MG63 (cell line): ENCODE measurements around the gene BRINP3. TPM values are rescaled to one million over a fixed set of nuclear protein-coding genes. Genes with fewer than 3 reads are reported as not detected.

Source experiments
- DNase-seq: peaks from one replicate; pipeline ENCODE4 v3.0.0-alpha.2; 2020
- H3K27me3 ChIP-seq: fragments of 250-450 bp; sonication (Bioruptor Pico); 2 replicates; pipeline ENCODE4 v1.5.1; 2020; ENCODE audit warnings: mild to moderate bottlenecking, moderate library complexity
- H3K36me3 ChIP-seq: fragments of 250-450 bp; sonication (Bioruptor Pico); 2 replicates; pipeline ENCODE4 v1.5.1; 2020; ENCODE audit warnings: mild to moderate bottlenecking, moderate library complexity
- H3K4me3 ChIP-seq: fragments of 250-450 bp; sonication (Bioruptor Pico); 2 replicates; pipeline ENCODE4 v1.5.1; 2020; ENCODE audit warnings: mild to moderate bottlenecking, moderate library complexity
- H3K9me3 ChIP-seq: fragments of 250-450 bp; sonication (Bioruptor Pico); 2 replicates; pipeline ENCODE4 v1.5.1; 2020; ENCODE audit warnings: mild to moderate bottlenecking, moderate library complexity
- total RNA-seq: library from RNA; depleted of rRNA; stranded (reverse); fragments of >200 nt; shearing (Covaris generic); gene quantifications from 2 replicates; pipeline ENCODE4 v1.2.3, GENCODE V29; 2014; ENCODE audit warnings: low replicate concordance

The BRINP3 gene
- total RNA-seq, 1 experiment from 2014 or later, result not detected

GRCh38 chr1:190277107-190277506 lies 200.6 kb downstream of the BRINP3 start:
- no peak for DNase-seq
- Histone ChIP-seq H3K9me3 (no peaks in the 10 kb centered on the region), H3K27me3 (no peaks in the 10 kb centered on the region), H3K36me3 (no peaks in the 10 kb centered on the region), H3K4me3 (no peak overlapping the region)

DNA sequence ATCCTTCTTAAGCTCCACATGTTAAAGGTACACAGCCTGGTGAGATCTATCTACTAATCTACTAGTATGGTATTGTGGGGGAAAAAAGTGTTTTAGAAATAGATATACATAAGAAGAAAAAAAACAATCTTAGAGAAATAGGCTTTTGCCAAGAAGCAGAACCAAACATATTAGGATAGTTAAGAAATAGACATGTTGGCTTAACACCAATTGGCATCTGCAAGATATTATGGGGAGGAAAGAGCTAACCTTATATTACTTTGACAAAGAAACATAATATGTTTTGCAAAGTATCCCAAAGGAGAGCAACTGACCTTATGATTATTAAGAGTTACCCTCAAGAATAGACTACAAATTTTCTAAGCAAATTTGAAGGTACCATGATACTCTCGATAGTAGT lies 202.9 kb downstream of the BRINP3 start:
- H3K27me3 ChIP-seq, result no peaks in the 10 kb centered on the region
- DNase-seq, result no peak
- H3K9me3 ChIP-seq, result no peaks in the 10 kb centered on the region
- no peaks in the 10 kb centered on the region for H3K36me3 ChIP-seq
- no peak overlapping the region for H3K4me3 ChIP-seq

DNA sequence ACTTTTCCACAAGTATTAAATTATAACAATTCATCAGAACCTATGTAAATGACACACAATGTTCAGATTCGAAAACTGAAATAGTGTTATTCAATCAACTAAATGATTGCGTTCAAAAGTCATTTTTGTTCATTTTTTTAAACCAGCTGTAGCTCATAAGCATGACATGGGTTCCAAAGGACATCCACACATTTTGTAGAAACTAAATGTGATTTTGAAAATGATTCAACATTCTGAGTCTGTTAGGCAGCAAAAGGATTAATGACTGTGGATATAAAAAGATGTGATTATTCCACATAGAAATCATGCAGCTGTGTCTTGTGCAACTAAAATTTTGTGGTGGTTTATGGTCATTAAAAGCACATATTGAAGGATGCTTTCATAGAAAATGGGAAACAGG lies 204.5 kb downstream of the BRINP3 start:
- Histone ChIP-seq H3K27me3 (no peaks in the 10 kb centered on the region), H3K36me3 (no peaks in the 10 kb centered on the region), H3K9me3 (no peaks in the 10 kb centered on the region), H3K4me3 (no peak overlapping the region)
- no peak for DNase-seq

DNA sequence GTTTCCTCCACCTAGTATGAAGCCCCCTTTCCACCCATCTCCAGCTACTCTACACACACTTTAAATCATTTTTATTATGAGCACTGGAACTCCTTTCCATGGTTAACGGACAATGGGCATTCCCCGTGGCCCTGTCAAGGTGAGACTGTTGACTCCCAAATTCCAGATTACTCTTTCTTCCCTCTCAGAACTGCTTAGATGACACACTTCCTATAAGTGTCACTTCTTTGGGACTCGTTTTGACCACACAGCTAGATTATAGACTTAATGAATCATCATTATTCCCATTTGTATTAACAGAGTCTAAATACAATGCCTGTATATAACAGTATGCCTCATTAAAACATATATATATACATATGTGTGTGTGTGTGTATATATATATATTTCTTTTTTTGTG lies 215.1 kb downstream of the BRINP3 start:
- no peak overlapping the region for H3K4me3 ChIP-seq
- no peak for DNase-seq
- no peaks in the 10 kb centered on the region for H3K27me3 ChIP-seq
- H3K9me3 ChIP-seq, result no peaks in the 10 kb centered on the region
- H3K36me3 ChIP-seq, result no peaks in the 10 kb centered on the region

GRCh38 chr1:190259424-190259823 lies 218.2 kb downstream of the BRINP3 start:
- Histone ChIP-seq H3K9me3 (no peaks in the 10 kb centered on the region), H3K27me3 (no peaks in the 10 kb centered on the region), H3K36me3 (no peaks in the 10 kb centered on the region), H3K4me3 (no peak overlapping the region)
- DNase-seq, result no peak

GRCh38 chr1:190258003-190258402 lies 219.7 kb downstream of the BRINP3 start:
- no peaks in the 10 kb centered on the region for H3K36me3 ChIP-seq

DNA sequence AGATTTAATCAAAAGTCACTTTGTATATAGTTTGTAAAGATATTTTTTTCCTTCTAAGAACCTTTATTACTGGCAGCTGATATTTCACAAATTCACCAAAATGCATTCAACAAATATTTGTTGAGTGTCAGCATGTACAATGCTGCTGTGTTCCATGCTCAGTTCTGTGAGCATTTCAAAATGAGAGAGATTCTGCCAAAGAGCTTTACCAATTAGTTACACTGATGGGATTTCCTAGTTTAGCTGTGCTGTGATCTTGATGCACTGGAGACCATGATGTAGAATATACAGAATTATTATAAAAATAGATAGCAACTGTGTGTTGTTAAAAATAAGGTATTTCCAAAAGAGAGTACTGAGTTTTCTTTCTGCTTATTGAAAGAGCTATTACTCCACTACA lies 225.6 kb downstream of the BRINP3 start:
- H3K9me3 ChIP-seq, result peaks cover 6% of the 10 kb centered on the region; the same call in 1 of the 2 replicates
- no peaks in the 10 kb centered on the region for H3K27me3 ChIP-seq
- H3K36me3 ChIP-seq, result no peaks in the 10 kb centered on the region
- H3K4me3 ChIP-seq, result no peak overlapping the region
- no peak for DNase-seq

More at GRCh38 chr1:190258003-190258402, 219.7 kb downstream of the BRINP3 start:
- H3K27me3 ChIP-seq, result no peaks in the 10 kb centered on the region
- no peak for DNase-seq
- no peak overlapping the region for H3K4me3 ChIP-seq
- H3K9me3 ChIP-seq, result no peaks in the 10 kb centered on the region

DNA sequence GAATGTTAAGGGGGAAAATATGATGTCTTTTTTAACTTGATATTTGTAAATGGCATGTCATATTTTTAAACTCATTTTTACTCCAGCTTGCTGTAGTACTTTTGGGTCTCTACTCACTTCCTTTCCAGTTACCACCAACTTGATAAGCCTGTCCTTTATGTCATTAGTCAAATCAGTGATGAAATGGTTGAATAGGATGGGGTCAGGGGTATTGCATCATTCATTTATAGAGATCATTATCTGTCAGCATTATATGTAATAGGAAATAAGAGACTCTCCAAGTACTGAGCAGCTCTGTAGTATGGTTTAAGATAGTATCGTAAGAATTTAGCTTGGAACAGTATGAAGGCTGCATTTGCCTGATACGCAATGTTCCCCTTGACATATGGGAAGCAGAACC lies 227.3 kb downstream of the BRINP3 start:
- Histone ChIP-seq H3K36me3 (no peaks in the 10 kb centered on the region), H3K4me3 (no peak overlapping the region), H3K9me3 (peaks cover 6% of the 10 kb centered on the region; the same call in 1 of the 2 replicates), H3K27me3 (no peaks in the 10 kb centered on the region)
- DNase-seq, result no peak

DNA sequence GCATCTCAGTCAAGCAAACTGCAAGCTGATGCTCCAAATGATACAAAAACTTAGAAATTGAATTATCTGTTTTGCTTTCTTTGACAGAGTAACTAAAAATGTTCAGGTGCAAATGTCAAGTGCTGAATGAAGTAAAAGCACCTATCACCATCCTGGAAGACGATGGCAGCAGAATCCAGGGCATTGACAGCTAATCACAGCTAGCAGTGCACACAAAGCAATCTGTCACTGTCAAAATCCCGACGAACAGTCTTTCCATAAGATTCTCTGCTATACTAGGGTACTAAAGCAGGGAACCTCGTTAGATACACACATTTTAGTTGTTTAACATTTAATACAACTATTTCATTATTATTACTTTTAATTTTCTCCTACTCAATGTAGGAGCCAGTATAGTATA lies 233.3 kb downstream of the BRINP3 start:
- no peaks in the 10 kb centered on the region for H3K36me3 ChIP-seq
- no peak for DNase-seq
- no peaks in the 10 kb centered on the region for H3K27me3 ChIP-seq
- H3K4me3 ChIP-seq, result no peak overlapping the region
- no peaks in the 10 kb centered on the region for H3K9me3 ChIP-seq

- no peaks in the 10 kb centered on the region for H3K27me3 ChIP-seq
- H3K9me3 ChIP-seq, result no peaks in the 10 kb centered on the region
- H3K36me3 ChIP-seq, result no peaks in the 10 kb centered on the region
- no peak for DNase-seq
- H3K4me3 ChIP-seq, result no peak overlapping the region
Observed at GRCh38 chr1:190243056-190243455, 234.6 kb downstream of the BRINP3 start.

DNA sequence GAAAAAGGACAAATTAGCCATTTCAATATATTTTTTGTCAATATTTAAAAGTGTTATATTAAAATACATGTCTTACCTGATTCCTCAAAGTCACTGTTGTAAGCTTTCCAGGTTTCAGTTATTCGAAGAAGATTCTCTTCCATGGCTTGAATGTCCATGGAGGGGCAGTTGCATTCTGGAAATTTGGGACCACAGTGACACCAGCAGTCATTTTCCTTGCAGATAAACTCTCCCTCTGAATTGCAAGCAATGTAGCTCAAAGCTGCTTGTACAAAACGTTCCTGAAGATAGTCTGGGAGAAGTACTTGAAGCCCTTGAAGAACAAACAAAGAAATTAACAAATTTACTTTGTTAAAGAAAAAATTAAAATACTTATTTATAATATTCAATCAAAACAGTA lies 251.7 kb downstream of the BRINP3 start:
- Histone ChIP-seq H3K27me3 (no peaks in the 10 kb centered on the region), H3K9me3 (no peaks in the 10 kb centered on the region), H3K4me3 (no peak overlapping the region), H3K36me3 (no peaks in the 10 kb centered on the region)
- DNase-seq, result no peak

- no peaks in the 10 kb centered on the region for H3K27me3 ChIP-seq
- no peaks in the 10 kb centered on the region for H3K36me3 ChIP-seq
- H3K4me3 ChIP-seq, result no peak overlapping the region
- H3K9me3 ChIP-seq, result no peaks in the 10 kb centered on the region
- DNase-seq, result no peak
Observed at GRCh38 chr1:190212450-190212849, 265.2 kb downstream of the BRINP3 start.

DNA sequence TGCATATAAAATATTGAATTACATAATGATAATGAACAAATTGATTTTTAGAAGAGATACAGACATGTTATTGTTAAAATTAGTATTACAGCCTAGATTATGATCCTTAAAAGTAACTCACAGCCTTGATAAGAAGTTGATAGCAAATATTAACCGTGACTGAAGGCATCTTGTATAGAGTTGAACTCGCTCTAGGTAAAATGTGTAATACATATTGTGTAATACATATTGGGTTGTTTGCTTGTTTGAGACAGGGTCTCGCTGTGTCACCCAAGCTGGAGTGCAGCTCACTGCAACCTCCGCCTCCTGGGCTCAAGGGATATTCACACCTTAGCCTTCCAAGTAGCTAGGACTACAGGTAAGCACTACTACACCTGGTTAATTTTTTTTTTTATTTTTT lies 269.9 kb downstream of the BRINP3 start:
- H3K9me3 ChIP-seq, result no peaks in the 10 kb centered on the region
- H3K4me3 ChIP-seq, result no peak overlapping the region
- no peaks in the 10 kb centered on the region for H3K36me3 ChIP-seq
- no peak for DNase-seq
- H3K27me3 ChIP-seq, result no peaks in the 10 kb centered on the region

- no peak overlapping the region for H3K4me3 ChIP-seq
- no peak for DNase-seq
- H3K9me3 ChIP-seq, result peaks cover 11% of the 10 kb centered on the region
- no peaks in the 10 kb centered on the region for H3K36me3 ChIP-seq
- no peaks in the 10 kb centered on the region for H3K27me3 ChIP-seq
Observed at GRCh38 chr1:190205713-190206112, 272.0 kb downstream of the BRINP3 start.

GRCh38 chr1:190196020-190196419 lies 281.6 kb downstream of the BRINP3 start:
- H3K27me3 ChIP-seq, result no peaks in the 10 kb centered on the region
- H3K36me3 ChIP-seq, result no peaks in the 10 kb centered on the region; the same call in 1 of the 2 replicates
- DNase-seq, result no peak
- H3K9me3 ChIP-seq, result peaks cover 6% of the 10 kb centered on the region
- H3K4me3 ChIP-seq, result no peak overlapping the region

DNA sequence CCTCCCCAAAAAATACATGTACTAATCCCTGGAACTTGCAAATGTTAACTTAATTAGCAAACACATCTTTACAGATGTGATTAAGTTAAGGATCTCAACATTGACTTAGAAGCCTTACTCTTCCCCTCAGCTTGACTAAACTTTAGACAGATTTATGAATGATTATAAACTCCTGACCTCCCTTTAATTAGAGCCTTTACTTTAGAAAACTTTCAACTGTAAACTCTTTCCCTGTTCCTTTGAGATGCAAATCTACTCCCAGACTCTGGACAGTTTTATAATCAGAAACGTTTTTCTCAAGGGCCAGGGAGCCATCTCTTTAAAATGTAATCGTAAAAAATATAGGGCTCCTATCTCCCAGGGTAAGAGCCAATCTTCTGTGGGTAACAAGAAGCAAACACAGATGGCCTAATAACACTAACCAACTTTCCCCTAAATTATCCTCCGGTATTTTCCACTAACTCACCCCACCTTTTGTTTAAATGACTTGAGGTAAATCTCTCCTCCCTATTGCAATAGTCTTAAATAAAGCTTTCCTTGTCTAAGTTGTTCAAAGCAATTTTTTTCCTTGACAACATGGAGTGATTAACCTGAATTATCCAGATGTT lies 284.1 kb downstream of the BRINP3 start:
- Histone ChIP-seq H3K9me3 (peaks cover 3% of the 10 kb centered on the region), H3K36me3 (no peaks in the 10 kb centered on the region; the same call in 1 of the 2 replicates), H3K4me3 (no peak overlapping the region), H3K27me3 (no peaks in the 10 kb centered on the region)
- no peak for DNase-seq

DNA sequence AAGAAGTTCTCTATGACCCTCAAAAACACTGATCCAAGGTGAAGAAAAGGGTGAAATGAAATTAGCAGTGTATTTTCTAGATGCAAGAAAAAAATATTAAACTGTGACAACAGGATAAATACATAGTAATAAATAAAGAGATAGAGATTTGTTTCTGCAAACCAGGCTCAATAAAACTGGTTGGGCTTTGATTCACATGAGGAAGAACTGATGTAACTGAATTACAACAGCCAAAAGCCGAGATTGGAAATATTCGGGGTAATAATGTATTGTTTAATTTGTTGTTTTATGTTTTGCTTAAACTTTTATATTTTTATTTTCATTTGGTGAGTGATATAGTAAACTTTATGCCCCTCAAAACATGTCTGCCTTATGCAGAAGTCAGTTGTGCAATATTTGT lies 285.0 kb downstream of the BRINP3 start:
- Histone ChIP-seq H3K9me3 (no peaks in the 10 kb centered on the region; the same call in 1 of the 2 replicates), H3K36me3 (no peaks in the 10 kb centered on the region; the same call in 1 of the 2 replicates), H3K27me3 (no peaks in the 10 kb centered on the region), H3K4me3 (no peak overlapping the region)
- no peak for DNase-seq

DNA sequence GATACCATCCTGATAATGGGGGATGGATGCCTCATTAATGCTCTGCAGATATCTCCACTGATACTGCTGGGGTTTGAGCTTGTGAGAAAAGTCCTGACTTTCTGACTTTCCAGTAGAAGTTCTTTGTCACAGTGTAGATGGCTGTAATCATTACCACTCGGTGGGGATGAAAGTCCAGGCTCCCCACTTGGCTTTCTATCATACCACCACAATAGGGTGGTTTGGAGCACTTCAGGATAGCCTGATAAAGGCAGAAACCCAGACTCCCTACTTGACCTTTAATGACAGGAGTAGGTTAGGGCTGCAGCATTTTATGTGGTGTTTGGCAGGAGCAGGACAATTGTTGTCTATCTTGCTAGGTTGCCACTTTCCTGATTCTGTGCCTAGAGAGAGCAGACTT lies 294.1 kb downstream of the BRINP3 start:
- H3K4me3 ChIP-seq, result no peak overlapping the region
- no peaks in the 10 kb centered on the region for H3K27me3 ChIP-seq
- no peak for DNase-seq
- H3K9me3 ChIP-seq, result no peaks in the 10 kb centered on the region
- H3K36me3 ChIP-seq, result no peaks in the 10 kb centered on the region

- H3K9me3 ChIP-seq, result no peaks in the 10 kb centered on the region
- no peaks in the 10 kb centered on the region for H3K36me3 ChIP-seq
- no peak overlapping the region for H3K4me3 ChIP-seq
- no peak for DNase-seq
- no peaks in the 10 kb centered on the region for H3K27me3 ChIP-seq
Observed at GRCh38 chr1:190179817-190180216, 297.8 kb downstream of the BRINP3 start.
